ENCODE results near the gene WDR27.
"Not testable (repeated sequence)": the region's sequence is repeated elsewhere in the genome, so short reads cannot be mapped to it uniquely, and the experiment has no call there.

WDR27 gene

GRCh38 chr6:169626169-169626568 lies 75.7 kb downstream of the WDR27 start:
- Histone ChIP-seq H3K27ac (ENCODE audit: low read depth, low read length) (no peak overlapping the region), H3K4me3 (ENCODE audit: low read length) (no peak overlapping the region), H3K36me3 (ENCODE audit: control insufficient read depth, insufficient read depth, low read length) (peaks cover 5% of the 10 kb centered on the region)

GRCh38 chr6:169625376-169625775 lies 76.5 kb downstream of the WDR27 start:
- no peak overlapping the region for H3K9ac ChIP-seq (ENCODE audit: low read length)
- H3K36me3 ChIP-seq (ENCODE audit: control insufficient read depth, insufficient read depth, low read length), result peaks cover 5% of the 10 kb centered on the region
- H3K27me3 ChIP-seq (ENCODE audit: control insufficient read depth, insufficient read depth, low read length), result no peaks in the 10 kb centered on the region
- no peak overlapping the region for H3K4me3 ChIP-seq (ENCODE audit: low read length)
- H3K27ac ChIP-seq (ENCODE audit: low read depth, low read length), result no peak overlapping the region
- H3K4me1 ChIP-seq (ENCODE audit: control insufficient read depth, insufficient read depth, low read length), result no peaks in the 10 kb centered on the region

More at GRCh38 chr6:169626169-169626568, 75.7 kb downstream of the WDR27 start:
- no peak overlapping the region for H3K9ac ChIP-seq (ENCODE audit: low read length)
- no peaks in the 10 kb centered on the region for H3K4me1 ChIP-seq (ENCODE audit: control insufficient read depth, insufficient read depth, low read length)
- no peaks in the 10 kb centered on the region for H3K27me3 ChIP-seq (ENCODE audit: control insufficient read depth, insufficient read depth, low read length)

GRCh38 chr6:169624785-169625184 lies 77.0 kb downstream of the WDR27 start:
- no peak overlapping the region for H3K27ac ChIP-seq (ENCODE audit: low read depth, low read length)
- no peak overlapping the region for H3K4me3 ChIP-seq (ENCODE audit: low read length)
- H3K4me1 ChIP-seq (ENCODE audit: control insufficient read depth, insufficient read depth, low read length), result no peaks in the 10 kb centered on the region

GRCh38 chr6:169623975-169624374 lies 77.9 kb downstream of the WDR27 start:
- peaks cover 5% of the 10 kb centered on the region for H3K36me3 ChIP-seq (ENCODE audit: control insufficient read depth, insufficient read depth, low read length)
- H3K27me3 ChIP-seq (ENCODE audit: control insufficient read depth, insufficient read depth, low read length), result no peaks in the 10 kb centered on the region
- H3K4me1 ChIP-seq (ENCODE audit: control insufficient read depth, insufficient read depth, low read length), result no peaks in the 10 kb centered on the region
- H3K9ac ChIP-seq (ENCODE audit: low read length), result no peak overlapping the region
- H3K27ac ChIP-seq (ENCODE audit: low read depth, low read length), result no peak overlapping the region
- no peak overlapping the region for H3K4me3 ChIP-seq (ENCODE audit: low read length)

More at GRCh38 chr6:169624785-169625184, 77.0 kb downstream of the WDR27 start:
- Histone ChIP-seq H3K27me3 (ENCODE audit: control insufficient read depth, insufficient read depth, low read length) (no peaks in the 10 kb centered on the region), H3K36me3 (ENCODE audit: control insufficient read depth, insufficient read depth, low read length) (peaks cover 5% of the 10 kb centered on the region), H3K9ac (ENCODE audit: low read length) (no peak overlapping the region)

- no peak overlapping the region for H3K9ac ChIP-seq (ENCODE audit: low read length)
- H3K27me3 ChIP-seq (ENCODE audit: control insufficient read depth, insufficient read depth, low read length), result no peaks in the 10 kb centered on the region
- H3K4me1 ChIP-seq (ENCODE audit: control insufficient read depth, insufficient read depth, low read length), result no peaks in the 10 kb centered on the region
- H3K4me3 ChIP-seq (ENCODE audit: low read length), result no peak overlapping the region
- peaks cover 5% of the 10 kb centered on the region for H3K36me3 ChIP-seq (ENCODE audit: control insufficient read depth, insufficient read depth, low read length)
- H3K27ac ChIP-seq (ENCODE audit: low read depth, low read length), result no peak overlapping the region
These were observed 78.5 kb downstream of the WDR27 start for GRCh38 chr6:169623343-169623742.

- no peaks in the 10 kb centered on the region for H3K4me1 ChIP-seq (ENCODE audit: control insufficient read depth, insufficient read depth, low read length)
- no peak overlapping the region for H3K4me3 ChIP-seq (ENCODE audit: low read length)
- H3K27me3 ChIP-seq (ENCODE audit: control insufficient read depth, insufficient read depth, low read length), result no peaks in the 10 kb centered on the region
- H3K9ac ChIP-seq (ENCODE audit: low read length), result no peak overlapping the region
- no peak overlapping the region for H3K27ac ChIP-seq (ENCODE audit: low read depth, low read length)
- H3K36me3 ChIP-seq (ENCODE audit: control insufficient read depth, insufficient read depth, low read length), result peaks cover 5% of the 10 kb centered on the region
These were observed 79.2 kb downstream of the WDR27 start for GRCh38 chr6:169622618-169623017.

GRCh38 chr6:169621311-169621710 lies 80.5 kb downstream of the WDR27 start:
- H3K27ac ChIP-seq (ENCODE audit: low read depth, low read length), result no peak overlapping the region
- no peak overlapping the region for H3K4me3 ChIP-seq (ENCODE audit: low read length)
- H3K4me1 ChIP-seq (ENCODE audit: control insufficient read depth, insufficient read depth, low read length), result no peaks in the 10 kb centered on the region
- no peaks in the 10 kb centered on the region for H3K27me3 ChIP-seq (ENCODE audit: control insufficient read depth, insufficient read depth, low read length)
- H3K9ac ChIP-seq (ENCODE audit: low read length), result no peak overlapping the region
- peaks cover 5% of the 10 kb centered on the region for H3K36me3 ChIP-seq (ENCODE audit: control insufficient read depth, insufficient read depth, low read length)

- no peak overlapping the region for H3K4me3 ChIP-seq (ENCODE audit: low read length)
- no peak overlapping the region for H3K9ac ChIP-seq (ENCODE audit: low read length)
- H3K36me3 ChIP-seq (ENCODE audit: control insufficient read depth, insufficient read depth, low read length), result peaks cover 5% of the 10 kb centered on the region
- H3K27me3 ChIP-seq (ENCODE audit: control insufficient read depth, insufficient read depth, low read length), result no peaks in the 10 kb centered on the region
- H3K4me1 ChIP-seq (ENCODE audit: control insufficient read depth, insufficient read depth, low read length), result no peaks in the 10 kb centered on the region
- no peak overlapping the region for H3K27ac ChIP-seq (ENCODE audit: low read depth, low read length)
These were observed 81.4 kb downstream of the WDR27 start for GRCh38 chr6:169620171-169621130.

- Histone ChIP-seq H3K4me3 (ENCODE audit: low read length) (no peak overlapping the region), H3K27me3 (ENCODE audit: control insufficient read depth, insufficient read depth, low read length) (no peaks in the 10 kb centered on the region), H3K27ac (ENCODE audit: low read depth, low read length) (no peak overlapping the region), H3K36me3 (ENCODE audit: control insufficient read depth, insufficient read depth, low read length) (peaks cover 5% of the 10 kb centered on the region), H3K9ac (ENCODE audit: low read length) (no peak overlapping the region), H3K4me1 (ENCODE audit: control insufficient read depth, insufficient read depth, low read length) (no peaks in the 10 kb centered on the region)
These were observed 82.2 kb downstream of the WDR27 start for GRCh38 chr6:169619650-169620049.

- no peak overlapping the region for H3K4me3 ChIP-seq (ENCODE audit: low read length)
- no peak overlapping the region for H3K27ac ChIP-seq (ENCODE audit: low read depth, low read length)
- no peak overlapping the region for H3K9ac ChIP-seq (ENCODE audit: low read length)
- H3K4me1 ChIP-seq (ENCODE audit: control insufficient read depth, insufficient read depth, low read length), result no peaks in the 10 kb centered on the region
- peaks cover under 1% of the 10 kb centered on the region for H3K36me3 ChIP-seq (ENCODE audit: control insufficient read depth, insufficient read depth, low read length)
- H3K27me3 ChIP-seq (ENCODE audit: control insufficient read depth, insufficient read depth, low read length), result no peaks in the 10 kb centered on the region
These were observed 83.0 kb downstream of the WDR27 start for GRCh38 chr6:169618526-169619490.

- no peaks in the 10 kb centered on the region for H3K4me1 ChIP-seq (ENCODE audit: control insufficient read depth, insufficient read depth, low read length)
- no peak overlapping the region for H3K9ac ChIP-seq (ENCODE audit: low read length)
- H3K27me3 ChIP-seq (ENCODE audit: control insufficient read depth, insufficient read depth, low read length), result no peaks in the 10 kb centered on the region
- no peak overlapping the region for H3K27ac ChIP-seq (ENCODE audit: low read depth, low read length)
- H3K4me3 ChIP-seq (ENCODE audit: low read length), result no peak overlapping the region
- no peaks in the 10 kb centered on the region for H3K36me3 ChIP-seq (ENCODE audit: control insufficient read depth, insufficient read depth, low read length)
These were observed 84.3 kb downstream of the WDR27 start for GRCh38 chr6:169617562-169617961.

- H3K4me3 ChIP-seq (ENCODE audit: low read length), result not testable (repeated sequence)
These were observed 93.2 kb downstream of the WDR27 start for GRCh38 chr6:169608609-169609008.

More at GRCh38 chr6:169608609-169609008, 93.2 kb downstream of the WDR27 start:
- H3K27me3 ChIP-seq (ENCODE audit: control insufficient read depth, insufficient read depth, low read length); H3K9ac ChIP-seq (ENCODE audit: low read length); H3K36me3 ChIP-seq (ENCODE audit: control insufficient read depth, insufficient read depth, low read length); H3K27ac ChIP-seq (ENCODE audit: low read depth, low read length); H3K4me1 ChIP-seq (ENCODE audit: control insufficient read depth, insufficient read depth, low read length): not testable (repeated sequence)

Measured in rectal smooth muscle tissue (tissue), 1 donor.